GM06990 (cell line): ENCODE data around the gene COA7.

Experiments used
- DNase-seq: peaks from one replicate; pipeline ENCODE4 v3.0.0-alpha.2; 2011; ENCODE audit not compliant: insufficient read length; ENCODE audit errors: extremely low read depth
- H3K27me3 ChIP-seq: replicated peaks from 2 replicates; pipeline ENCODE4 v1.6.0; 2011; ENCODE audit warnings: low read length; ENCODE audit not compliant: control insufficient read depth, insufficient read depth
- H3K36me3 ChIP-seq: 2 replicates; pipeline ENCODE4 v1.5.1; 2011; ENCODE audit warnings: low read length; ENCODE audit not compliant: control insufficient read depth, insufficient read depth
- H3K4me3 ChIP-seq: replicated peaks from 2 replicates; pipeline ENCODE4 v1.5.1; 2011; ENCODE audit warnings: low read depth, mild to moderate bottlenecking, control low read depth, low read length
- TF ChIP-seq, protein P1 (sequence below): IDR thresholded peaks from 2 replicates; pipeline ENCODE4 v1.5.1; 2011; ENCODE audit warnings: low read length, control low read depth, mild to moderate bottlenecking, inconsistent platforms; ENCODE audit not compliant: insufficient read depth, poor library complexity, severe bottlenecking

The COA7 gene

GRCh38 chr1:52670604-52671003, 27.5 kb downstream of the COA7 start:
- H3K36me3 ChIP-seq, result no peaks in the 10 kb centered on the region
- TF ChIP-seq, protein P1, sequence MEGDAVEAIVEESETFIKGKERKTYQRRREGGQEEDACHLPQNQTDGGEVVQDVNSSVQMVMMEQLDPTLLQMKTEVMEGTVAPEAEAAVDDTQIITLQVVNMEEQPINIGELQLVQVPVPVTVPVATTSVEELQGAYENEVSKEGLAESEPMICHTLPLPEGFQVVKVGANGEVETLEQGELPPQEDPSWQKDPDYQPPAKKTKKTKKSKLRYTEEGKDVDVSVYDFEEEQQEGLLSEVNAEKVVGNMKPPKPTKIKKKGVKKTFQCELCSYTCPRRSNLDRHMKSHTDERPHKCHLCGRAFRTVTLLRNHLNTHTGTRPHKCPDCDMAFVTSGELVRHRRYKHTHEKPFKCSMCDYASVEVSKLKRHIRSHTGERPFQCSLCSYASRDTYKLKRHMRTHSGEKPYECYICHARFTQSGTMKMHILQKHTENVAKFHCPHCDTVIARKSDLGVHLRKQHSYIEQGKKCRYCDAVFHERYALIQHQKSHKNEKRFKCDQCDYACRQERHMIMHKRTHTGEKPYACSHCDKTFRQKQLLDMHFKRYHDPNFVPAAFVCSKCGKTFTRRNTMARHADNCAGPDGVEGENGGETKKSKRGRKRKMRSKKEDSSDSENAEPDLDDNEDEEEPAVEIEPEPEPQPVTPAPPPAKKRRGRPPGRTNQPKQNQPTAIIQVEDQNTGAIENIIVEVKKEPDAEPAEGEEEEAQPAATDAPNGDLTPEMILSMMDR, result no peak
- no peak for DNase-seq

DNA sequence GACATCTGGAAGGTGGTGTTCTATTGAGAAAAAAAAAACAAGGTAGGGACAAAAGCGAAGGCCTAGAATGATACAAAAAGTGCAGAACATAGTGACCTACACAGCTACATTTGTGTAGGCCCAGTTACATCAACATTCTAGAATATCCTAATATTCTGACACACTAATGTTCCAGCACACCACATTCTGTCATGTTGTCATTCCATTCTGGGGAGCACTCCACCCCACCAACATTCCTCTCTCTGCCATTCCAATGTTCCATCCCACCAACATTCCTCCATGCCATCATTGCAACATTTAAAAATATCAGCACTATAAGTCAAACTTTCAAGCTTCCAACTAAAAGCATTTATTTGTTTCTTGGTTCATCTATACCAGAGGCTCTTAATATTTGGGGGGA, 28.5 kb downstream of the COA7 start:
- no peak for DNase-seq
- H3K27me3 ChIP-seq, result no peaks in the 10 kb centered on the region
- H3K36me3 ChIP-seq, result no peaks in the 10 kb centered on the region
- TF ChIP-seq, protein P1, result no peak
- no peak overlapping the region for H3K4me3 ChIP-seq

More at GRCh38 chr1:52670604-52671003, 27.5 kb downstream of the COA7 start:
- Histone ChIP-seq H3K4me3 (no peak overlapping the region), H3K27me3 (no peaks in the 10 kb centered on the region)

- H3K36me3 ChIP-seq, result no peaks in the 10 kb centered on the region
- no peaks in the 10 kb centered on the region for H3K27me3 ChIP-seq
- DNase-seq, result no peak
- TF ChIP-seq, protein P1, result no peak
- H3K4me3 ChIP-seq, result no peak overlapping the region
Observed at GRCh38 chr1:52668711-52669110, 29.4 kb downstream of the COA7 start.

- TF ChIP-seq, protein P1, result no peak
- Histone ChIP-seq H3K4me3 (no peak overlapping the region), H3K27me3 (no peaks in the 10 kb centered on the region), H3K36me3 (no peaks in the 10 kb centered on the region)
- DNase-seq, result no peak
Observed at GRCh38 chr1:52667984-52668383, 30.2 kb downstream of the COA7 start.

DNA sequence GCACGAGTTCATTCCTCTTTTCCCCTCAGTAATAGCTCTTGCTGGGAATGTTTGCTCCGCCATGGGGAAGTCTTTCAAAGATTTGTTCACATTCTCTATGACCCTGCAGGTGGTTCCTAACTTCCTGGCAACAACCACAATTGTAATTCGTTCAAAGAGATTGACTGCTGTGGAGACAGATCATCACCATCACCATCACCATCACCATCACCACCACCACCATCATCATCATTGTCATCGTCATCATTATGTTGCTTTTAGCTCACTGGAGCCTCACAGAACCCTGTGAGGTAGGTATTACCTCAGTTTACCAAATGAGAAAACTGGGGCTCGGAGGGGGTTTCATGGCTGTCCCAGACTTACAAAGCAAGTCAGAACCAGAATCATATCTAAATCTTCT, 30.9 kb downstream of the COA7 start:
- TF ChIP-seq, protein P1, result no peak
- H3K27me3 ChIP-seq, result no peaks in the 10 kb centered on the region
- H3K36me3 ChIP-seq, result no peaks in the 10 kb centered on the region
- no peak for DNase-seq
- H3K4me3 ChIP-seq, result no peak overlapping the region
